HG02623 (cell line): Measurements from ENCODE around the gene RPUSD2.

Experiments used
- ATAC-seq: cut with Tn5 transposase; IDR thresholded peaks from one replicate; pipeline ENCODE4 v1.9.1; 2021; ENCODE audit warnings: moderate library complexity; ENCODE audit not compliant: unreplicated experiment

RPUSD2 gene, protein sequence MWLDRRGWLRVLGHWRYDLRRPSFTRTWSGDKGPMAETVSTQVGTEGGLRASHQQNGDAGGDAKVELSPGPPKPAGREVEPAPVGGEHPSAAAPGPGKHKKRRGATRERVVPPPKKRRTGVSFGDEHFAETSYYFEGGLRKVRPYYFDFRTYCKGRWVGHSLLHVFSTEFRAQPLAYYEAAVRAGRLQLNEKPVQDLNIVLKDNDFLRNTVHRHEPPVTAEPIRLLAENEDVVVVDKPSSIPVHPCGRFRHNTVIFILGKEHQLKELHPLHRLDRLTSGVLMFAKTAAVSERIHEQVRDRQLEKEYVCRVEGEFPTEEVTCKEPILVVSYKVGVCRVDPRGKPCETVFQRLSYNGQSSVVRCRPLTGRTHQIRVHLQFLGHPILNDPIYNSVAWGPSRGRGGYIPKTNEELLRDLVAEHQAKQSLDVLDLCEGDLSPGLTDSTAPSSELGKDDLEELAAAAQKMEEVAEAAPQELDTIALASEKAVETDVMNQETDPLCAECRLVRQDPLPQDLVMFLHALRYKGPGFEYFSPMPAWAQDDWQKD

DNA sequence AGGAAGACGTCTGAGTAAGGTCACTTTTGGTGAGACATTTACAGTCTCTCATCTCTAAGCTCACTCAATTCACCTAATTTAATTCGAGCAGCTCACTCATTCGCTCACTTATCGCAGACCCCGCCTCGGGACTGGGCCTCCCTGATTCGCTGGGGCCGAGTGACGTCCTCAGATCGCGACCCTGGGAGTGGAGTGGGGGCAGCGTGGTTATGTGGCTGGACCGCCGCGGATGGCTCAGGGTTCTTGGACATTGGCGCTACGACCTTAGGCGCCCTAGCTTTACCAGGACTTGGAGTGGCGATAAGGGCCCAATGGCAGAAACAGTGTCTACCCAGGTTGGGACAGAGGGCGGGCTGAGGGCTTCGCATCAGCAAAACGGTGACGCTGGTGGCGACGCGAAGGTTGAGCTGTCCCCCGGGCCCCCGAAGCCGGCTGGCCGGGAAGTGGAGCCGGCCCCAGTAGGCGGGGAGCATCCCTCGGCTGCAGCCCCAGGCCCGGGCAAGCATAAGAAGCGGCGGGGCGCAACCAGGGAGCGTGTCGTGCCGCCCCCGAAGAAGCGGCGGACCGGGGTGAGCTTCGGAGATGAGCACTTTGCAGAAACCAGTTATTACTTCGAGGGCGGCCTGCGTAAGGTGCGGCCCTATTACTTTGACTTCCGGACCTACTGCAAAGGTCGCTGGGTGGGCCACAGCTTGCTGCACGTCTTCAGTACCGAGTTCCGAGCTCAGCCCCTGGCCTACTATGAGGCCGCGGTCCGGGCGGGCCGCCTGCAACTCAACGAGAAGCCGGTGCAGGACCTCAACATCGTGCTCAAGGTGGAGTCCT lies at the start of gene RPUSD2:
TSS of gene RPUSD2 (plus strand) at position 171 of the 825 bp plus-strand sequence. CDS start at position 210, 39 bp downstream.
- ATAC-seq = no peak

DNA sequence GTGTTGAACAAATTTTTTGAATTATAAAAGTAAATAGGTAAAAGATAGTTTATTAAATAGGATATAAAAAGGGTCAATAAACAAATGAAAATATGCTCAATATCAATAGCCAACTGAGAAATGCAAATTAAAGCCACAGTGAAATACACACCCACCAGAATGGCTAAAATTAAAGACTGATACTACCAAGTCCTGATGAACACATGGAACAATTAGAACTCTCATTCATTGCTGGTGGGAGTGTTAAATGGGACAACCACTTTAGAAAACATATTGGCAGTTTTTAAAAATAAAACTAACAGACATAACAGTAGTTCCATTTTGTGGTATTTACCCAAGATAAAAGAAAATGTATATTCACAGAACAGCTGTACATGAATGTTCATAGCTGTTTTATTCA lies 45.5 kb upstream of the RPUSD2 start:
- ATAC-seq = no peak

DNA sequence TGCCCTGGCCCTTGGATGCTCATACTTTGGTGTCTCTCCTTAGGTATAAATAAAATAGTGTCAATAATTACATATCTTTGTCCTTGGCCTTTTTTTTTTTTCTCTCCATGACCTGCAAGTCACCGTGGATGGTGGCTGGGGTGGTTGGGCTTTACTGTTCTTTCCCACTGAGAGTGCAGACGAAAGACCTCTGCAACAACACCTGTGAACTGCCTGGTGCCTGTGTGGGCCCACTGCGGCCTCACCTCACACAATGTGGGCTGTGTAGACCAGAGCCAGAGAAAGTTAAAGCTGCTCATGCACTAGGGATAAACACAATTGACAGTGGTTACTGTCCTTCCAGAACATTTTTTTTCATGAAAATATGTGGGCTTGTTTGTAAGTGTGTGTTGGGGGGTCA lies 43.2 kb upstream of the RPUSD2 start:
- no peak for ATAC-seq

DNA sequence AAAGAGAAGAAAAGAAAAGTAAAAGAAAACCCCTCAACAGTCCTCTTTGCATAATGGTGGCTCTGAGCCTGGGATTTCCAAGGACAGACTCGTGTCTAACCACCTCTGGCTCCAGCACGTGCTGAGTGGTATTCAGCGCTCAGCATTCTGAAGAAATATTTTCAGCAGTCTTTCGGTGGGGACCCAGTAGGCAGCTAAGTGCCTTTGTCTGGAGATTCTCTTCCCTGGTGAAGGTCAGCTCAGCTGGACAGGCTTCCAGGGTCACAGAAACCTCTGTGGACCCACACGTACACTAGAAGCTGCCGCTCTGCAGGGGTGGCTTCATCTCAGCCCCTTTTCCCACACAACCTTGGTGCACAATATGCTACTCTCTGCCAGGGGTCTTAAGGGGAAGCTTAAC lies 40.3 kb upstream of the RPUSD2 start:
- ATAC-seq = no peak

DNA sequence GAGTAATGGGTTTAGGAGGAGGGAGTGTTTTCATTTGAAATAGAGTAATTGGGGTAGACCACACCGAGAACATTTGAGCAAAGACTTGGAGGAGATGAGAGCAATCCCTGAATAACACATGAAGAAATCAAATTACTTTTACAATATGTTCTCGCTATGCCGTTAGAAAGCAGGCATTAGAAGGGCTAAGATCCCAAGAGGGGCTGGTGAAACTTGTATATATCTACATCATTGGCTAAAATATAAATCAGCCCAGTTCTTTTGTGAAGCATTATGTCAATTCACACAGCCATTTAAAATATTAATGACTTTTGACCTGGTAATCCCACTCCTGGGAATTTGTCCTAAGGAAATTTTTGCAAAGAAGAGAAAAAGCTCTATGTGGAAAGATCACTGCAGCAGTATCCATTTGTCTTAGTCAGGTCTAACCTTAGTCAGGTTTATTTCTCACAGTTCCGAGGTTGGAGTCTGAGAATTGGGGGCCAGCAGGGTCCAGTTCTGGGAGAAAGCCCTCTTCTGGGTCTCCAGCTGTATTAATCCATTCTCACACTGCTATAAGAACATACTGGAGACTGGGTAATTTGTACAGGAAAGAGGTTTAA lies 35.2 kb upstream of the RPUSD2 start:
- no peak for ATAC-seq

DNA sequence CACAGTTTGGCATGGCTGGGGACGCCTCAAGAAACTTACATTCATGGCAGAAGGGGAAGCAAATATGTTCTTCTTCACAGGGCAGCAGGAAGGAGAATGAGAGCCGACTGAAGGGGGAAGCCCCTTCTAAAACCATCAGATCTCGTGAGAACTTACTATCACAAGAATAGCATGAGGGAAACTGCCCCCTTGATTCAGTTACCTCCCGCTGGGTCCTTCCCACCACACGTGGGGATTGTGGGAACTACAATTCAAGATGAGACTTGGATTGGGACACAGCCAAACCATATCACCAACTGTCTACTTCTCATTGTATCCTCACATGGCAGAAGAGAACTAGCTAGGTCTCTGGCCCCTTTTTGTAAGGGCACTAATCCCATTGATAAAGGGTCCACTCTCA lies 34.7 kb upstream of the RPUSD2 start:
- no peak for ATAC-seq

DNA sequence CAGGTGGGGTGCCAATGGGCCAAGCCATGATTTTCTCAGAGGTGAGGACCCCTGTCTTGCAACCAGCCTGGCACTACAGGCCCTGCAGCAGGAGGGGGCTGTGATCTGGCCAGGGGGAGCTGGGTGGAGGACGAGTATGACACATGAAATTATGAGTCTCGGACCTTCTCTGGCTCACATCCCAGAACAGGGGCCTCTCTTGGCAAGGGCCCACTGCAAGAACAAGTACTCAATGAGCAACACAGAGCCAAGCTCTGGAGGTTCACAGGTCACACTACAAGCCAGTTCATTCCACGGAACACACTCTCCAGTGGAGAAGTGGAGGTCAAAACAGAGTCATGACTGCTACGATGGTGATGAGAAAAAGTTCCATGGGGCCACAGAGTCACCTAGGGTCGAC lies 32.6 kb upstream of the RPUSD2 start:
- ATAC-seq = no peak

DNA sequence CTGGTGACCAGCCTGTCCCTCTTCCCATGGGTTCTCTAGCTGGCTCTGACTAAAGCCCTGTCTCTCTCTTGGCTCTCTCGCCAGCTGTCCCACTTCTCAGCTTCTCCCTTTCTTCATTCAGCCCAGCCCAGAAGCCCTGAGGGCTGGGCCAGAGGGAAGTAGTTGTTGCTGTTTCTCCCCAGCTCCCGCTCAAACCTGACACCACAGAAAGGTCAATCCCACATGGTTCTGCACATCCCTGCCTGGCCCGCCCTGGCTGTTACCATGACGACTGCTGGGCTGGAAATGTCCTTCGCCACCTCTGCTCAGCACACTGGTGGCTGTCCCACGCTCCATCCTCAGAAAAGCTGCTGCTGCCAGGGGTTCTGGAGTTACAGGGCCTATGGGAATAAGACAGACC lies 30.1 kb upstream of the RPUSD2 start:
- no peak for ATAC-seq

DNA sequence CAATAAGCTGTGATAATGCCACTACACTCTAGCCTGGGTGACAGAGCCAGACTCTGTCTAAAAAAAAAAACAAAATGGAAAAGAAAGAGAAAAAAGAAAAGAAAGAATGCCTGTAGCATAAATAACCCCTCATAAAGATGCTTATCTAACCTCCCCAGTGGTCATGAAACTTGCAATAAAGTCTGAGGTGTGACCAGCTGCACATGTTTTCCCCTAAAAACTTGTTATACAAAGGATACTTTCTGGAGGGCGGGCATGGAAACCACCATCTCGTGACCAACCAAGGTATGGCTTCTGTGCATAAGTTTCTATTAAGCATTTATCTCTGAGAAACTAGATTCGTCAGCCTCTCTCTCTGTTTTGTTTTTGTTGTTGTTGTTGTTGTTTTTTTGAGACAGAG lies 26.0 kb upstream of the RPUSD2 start:
- ATAC-seq = no peak

DNA sequence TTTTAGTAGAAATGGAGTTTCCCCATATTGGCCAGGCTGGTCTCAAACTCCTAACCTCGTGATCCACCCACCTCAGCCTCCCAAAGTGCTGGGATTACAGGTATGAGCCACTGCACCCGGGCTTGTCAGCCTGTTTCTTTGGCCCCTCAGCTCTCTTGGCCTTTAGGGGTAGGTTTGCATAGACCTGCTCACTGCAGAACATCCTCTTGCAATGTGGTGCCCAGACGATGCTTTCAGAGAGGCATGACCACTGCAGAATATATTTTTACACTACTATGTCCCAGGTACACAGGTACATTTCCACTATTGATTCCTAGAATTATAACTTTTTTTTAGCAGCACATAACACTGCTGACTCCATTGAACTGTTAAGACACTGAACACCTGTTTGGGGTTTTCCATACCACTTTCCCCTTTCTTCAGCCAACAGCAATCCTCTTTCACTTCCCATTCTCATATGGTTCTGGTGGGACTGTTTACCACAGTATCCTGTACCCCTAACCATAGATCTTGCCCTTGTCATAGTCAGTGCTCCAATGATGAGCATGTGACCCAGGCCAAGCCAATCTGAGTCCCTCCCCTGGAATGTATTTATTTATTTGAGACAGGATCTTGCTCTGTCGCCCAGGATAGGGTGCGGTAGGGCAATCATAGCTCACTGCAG lies 25.3 kb upstream of the RPUSD2 start:
- peak; percentile 71 for ATAC-seq

DNA sequence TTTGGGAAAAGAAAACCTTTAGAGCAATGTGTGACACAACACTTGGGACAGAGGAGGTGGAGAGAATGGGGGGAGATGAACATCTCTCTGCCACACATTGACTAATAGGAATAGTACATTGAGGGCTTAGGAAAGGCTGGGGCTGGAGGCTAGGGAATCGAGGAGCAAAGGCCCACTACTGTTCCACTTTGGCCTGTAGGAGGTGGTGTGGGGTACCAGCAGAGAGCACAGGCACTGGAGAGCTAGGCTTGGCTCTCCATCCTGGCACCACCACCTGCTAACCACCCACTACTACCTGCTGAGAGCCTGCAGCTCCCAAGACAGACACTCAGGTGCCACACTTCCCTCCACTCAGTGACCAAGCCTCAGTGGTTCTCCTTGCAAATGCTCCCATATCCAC lies 23.6 kb upstream of the RPUSD2 start:
- no peak for ATAC-seq

DNA sequence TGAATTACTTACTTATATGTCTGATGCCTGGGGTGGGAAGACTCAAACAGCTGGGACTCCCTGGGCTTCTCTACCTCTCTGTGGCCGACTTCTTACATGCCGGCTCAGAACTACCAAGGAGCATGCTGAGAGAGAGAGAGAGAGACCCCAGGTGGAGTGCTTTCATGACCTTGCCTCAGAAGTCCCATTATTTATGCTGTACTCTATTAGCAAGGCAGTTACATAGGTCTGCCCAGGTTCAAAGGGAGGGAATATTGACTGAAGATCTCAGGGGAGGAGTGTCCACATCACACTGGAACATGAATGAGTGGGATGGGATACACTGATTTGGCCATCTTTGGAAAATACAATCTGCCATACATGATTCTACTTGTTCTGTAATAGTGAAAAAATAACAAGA lies 20.5 kb upstream of the RPUSD2 start:
- ATAC-seq = no peak

DNA sequence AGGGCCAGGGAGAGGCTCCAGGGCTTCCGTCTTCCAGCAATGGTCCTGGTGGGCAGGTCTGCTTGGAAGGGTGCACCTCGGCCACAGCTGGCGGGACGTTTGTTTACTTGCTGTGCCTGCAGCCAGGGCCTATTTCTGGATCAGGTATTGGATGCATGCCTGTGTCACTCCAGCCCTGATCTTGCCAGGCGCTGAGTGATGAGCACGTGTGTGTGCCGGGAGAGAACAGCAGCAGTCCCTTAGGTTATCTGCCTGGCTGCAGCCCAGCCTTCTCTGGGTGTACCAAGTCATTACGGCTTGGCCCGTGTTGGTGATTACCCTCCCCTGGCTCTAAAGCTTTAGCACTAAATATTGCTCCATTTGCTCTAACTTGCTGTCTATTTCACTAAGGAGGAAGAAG lies 19.2 kb upstream of the RPUSD2 start:
- no peak for ATAC-seq

DNA sequence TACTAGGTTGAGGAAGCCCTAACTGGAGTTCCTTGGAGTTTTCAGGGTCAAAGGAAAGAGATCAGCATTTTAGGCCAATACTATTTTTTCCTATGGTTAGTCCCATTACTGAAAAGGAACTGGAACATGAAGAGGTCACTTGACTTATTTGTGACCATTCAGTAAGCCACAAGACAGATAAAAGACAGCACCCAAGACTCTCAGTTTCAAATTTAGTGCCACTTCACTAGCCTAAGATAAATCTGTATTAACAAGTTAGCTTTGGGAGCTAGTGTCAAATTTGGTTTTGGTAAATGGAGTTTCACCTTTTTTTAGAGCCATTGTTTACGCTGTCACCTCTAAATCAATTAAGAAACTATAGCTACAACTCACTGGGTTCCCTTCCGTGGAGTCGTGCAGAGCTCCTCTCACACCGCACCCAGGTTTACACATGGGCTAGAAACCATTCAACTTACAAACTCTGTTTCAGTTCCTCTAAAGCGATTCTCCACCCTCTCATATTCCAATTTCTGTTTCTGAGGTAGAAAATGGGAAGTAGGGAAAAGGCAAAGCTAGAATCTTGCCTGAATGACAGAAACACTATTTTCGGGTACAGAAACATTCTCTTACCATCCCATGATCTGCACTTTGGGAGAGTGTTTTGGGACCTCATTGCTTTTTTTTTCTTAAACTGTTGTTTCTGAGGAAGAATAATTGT lies 18.6 kb upstream of the RPUSD2 start:
- peak; percentile 61 for ATAC-seq

DNA sequence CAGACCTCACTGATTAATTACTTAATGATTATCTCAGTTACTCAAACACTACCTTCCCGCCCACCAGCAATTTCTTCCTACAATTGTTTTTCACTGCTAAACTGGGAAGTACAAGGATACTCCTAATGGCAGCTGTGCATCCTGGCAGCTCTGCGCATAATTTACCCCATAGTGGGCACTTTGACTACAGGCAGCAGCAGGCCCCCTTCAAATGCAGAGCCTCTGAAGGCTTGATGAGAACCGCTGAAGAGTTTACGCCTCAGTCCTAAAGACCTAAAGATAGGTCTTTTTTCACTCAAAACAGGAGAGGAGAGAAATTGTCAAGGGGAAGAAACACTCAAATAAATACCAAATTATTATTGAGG lies 15.0 kb upstream of the RPUSD2 start:
- no peak for ATAC-seq

DNA sequence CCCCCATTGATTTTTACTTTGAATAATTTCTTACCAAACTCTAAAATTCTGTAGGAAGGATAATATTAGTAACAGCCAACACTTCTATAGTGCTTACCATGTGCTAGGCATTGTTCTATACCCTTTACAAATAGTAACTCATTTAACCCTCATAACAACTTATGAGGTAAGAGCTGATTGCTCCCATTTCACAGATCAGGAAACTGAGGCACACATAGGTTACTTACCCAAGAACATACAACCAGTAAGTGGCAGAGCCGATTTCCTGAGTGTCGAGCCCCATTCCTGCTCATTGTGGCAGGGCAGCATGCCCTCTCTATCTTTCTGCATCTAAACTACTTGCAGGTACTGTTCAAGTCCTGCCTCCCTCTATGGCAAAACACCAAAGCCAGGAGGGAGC lies 13.2 kb upstream of the RPUSD2 start:
- no peak for ATAC-seq

DNA sequence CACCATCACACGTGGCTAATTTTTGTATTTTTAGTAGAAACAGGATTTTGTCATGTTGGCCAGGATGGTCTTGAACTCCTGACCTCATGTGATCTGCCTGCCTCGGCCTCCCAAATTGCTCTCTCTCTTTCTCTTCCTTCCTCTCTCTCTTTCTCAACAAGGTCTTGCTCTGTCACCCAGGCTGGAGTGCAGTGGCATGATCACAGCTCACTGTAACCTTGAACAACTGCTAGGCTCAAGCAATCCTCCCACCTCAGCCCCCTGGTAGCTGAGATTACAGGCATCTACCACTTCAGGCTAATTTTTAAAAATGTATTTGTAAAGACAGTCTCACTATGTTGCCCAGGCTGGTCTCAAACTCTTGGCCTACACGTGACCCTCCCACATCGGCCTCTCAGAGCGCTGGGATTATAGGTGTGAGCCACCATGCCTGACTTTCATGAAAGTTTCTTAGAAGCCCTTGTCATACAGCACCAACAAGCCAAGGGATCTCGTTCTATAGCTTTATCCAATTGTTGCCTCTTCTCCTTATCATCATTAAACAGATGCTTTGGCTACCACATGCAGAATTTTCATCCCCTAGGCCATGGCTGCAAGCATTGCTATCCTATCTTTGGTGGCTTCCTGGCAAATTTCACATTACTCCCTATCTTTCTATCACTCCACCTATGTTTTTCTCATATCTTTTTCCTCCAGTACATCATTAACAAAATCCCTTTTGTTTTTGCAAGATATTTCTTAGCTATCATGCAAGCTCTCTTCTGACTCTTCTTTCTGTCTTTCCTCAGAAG lies 10.0 kb upstream of the RPUSD2 start:
- no peak for ATAC-seq

DNA sequence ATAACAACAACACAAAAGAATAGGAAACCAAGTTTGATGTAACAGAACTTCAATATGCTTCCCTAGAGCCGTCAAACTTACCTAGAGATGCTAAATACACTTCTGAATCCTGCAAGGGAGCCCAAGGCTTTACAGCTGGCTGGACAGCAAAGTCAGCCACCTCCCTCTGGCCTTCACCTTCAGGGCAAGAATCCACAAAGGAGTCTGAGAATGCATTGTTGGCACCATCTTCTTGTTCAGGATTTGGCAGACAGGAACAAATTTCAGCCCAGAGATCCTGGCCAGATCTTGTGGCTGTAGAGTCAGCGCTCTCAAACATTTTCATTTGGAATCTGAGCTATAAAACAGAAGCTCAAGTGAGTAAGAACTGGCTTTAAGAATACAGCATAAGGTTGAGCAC lies 6.4 kb upstream of the RPUSD2 start:
- ATAC-seq = no peak

DNA sequence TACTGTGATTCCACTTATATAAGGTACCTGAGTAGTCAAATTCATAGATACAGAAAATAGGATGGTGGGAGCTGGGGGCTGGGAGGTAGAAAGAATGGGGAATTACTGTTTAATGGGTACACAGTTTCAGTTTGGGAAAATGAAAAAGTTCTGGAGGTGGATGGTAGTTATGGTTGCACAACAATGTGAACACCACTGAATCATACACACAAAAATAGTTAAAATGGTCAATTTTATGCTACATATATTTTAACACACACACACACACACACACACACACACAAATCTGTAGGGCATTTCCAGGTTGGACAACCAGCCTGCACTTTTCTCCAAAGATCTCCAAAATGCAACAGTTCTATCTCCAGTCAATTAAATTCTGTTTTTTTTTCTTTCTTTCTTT lies 5.7 kb upstream of the RPUSD2 start:
- ATAC-seq = no peak
